C4-2B (cell line): ENCODE measurements around the gene TTC39A.

Experiments used
- ZFX ChIP-seq: fragments of 450-650 bp; IDR thresholded peaks from 2 replicates; pipeline ENCODE4 v1.6.1; 2017
- TF ChIP-seq, protein P1 (sequence below): fragments of 450-650 bp; conservative IDR thresholded peaks from 2 replicates; pipeline ENCODE4 v1.5.1; 2017; ENCODE audit warnings: mild to moderate bottlenecking

DNA sequence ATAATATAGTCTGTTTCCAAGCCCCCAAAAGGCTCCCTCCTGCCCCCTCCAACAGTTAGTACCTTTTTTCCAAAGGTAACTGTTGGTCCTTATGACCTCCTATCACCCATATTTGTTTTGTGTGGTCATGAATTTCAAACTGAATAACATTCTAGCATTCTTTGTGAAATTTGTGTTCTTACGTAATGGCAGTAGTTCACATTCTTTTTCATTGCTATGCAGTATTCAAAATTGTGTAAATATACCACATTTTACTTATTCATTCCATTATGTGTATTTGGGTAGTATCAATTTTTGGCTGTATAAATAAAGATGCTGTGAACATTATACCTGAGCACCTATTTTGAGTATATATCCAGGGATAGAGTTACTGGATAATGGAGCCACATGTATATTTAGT, 80.9 kb downstream of the TTC39A start:
- TF ChIP-seq, protein P1, sequence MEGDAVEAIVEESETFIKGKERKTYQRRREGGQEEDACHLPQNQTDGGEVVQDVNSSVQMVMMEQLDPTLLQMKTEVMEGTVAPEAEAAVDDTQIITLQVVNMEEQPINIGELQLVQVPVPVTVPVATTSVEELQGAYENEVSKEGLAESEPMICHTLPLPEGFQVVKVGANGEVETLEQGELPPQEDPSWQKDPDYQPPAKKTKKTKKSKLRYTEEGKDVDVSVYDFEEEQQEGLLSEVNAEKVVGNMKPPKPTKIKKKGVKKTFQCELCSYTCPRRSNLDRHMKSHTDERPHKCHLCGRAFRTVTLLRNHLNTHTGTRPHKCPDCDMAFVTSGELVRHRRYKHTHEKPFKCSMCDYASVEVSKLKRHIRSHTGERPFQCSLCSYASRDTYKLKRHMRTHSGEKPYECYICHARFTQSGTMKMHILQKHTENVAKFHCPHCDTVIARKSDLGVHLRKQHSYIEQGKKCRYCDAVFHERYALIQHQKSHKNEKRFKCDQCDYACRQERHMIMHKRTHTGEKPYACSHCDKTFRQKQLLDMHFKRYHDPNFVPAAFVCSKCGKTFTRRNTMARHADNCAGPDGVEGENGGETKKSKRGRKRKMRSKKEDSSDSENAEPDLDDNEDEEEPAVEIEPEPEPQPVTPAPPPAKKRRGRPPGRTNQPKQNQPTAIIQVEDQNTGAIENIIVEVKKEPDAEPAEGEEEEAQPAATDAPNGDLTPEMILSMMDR, result no peak
- no peak for TF ChIP-seq ZFX
